ENCODE measurements around the gene CHRNB4.

DNA sequence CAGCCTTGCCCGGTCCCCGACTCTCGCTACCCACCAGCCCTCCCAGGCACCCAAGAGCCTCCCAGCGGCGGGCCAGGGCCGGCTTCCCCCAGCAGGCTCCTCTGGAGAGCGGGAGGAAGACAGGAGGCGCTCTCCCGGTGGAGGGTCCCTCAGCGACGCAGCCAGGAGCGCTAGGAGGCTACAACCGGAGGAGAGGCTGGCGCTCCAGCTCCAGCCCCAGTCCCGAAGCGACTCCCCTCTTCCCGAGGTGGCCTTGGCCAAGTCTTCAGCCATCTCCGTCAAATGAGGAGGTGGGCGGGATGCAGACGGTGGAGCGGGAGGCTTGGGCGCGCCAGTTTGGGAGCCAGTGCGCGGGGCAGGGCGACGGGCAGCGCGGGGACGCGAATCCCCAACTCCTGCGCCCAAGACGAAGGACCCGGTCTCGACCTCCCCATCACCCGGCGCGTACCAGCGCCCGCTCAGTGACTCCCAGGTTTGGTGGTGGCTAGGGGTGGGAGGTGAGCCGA is 20.9 kb downstream of the CHRNB4 start:
- TF ChIP-seq, protein P1, sequence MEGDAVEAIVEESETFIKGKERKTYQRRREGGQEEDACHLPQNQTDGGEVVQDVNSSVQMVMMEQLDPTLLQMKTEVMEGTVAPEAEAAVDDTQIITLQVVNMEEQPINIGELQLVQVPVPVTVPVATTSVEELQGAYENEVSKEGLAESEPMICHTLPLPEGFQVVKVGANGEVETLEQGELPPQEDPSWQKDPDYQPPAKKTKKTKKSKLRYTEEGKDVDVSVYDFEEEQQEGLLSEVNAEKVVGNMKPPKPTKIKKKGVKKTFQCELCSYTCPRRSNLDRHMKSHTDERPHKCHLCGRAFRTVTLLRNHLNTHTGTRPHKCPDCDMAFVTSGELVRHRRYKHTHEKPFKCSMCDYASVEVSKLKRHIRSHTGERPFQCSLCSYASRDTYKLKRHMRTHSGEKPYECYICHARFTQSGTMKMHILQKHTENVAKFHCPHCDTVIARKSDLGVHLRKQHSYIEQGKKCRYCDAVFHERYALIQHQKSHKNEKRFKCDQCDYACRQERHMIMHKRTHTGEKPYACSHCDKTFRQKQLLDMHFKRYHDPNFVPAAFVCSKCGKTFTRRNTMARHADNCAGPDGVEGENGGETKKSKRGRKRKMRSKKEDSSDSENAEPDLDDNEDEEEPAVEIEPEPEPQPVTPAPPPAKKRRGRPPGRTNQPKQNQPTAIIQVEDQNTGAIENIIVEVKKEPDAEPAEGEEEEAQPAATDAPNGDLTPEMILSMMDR (IDR thresholded peaks at IDR 0.05; ENCODE audit: low read depth, low read length, missing input control) = no peak
- TF ChIP-seq ATF3 (IDR thresholded peaks at IDR 0.05) = no peak
- TF ChIP-seq GABPA (IDR thresholded peaks at IDR 0.05 in 1 of 2, conservative IDR thresholded peaks at IDR 0.05 in 1 of 2) = no peak
- no peak for TF ChIP-seq REST (IDR thresholded peaks at IDR 0.05)
- no peak for TF ChIP-seq TAF1 (conservative IDR thresholded peaks at IDR 0.05)
- TF ChIP-seq EGR1 (IDR thresholded peaks at IDR 0.05; ENCODE audit: low read depth in 2 of 2) = no peak
- TF ChIP-seq SP1 (IDR thresholded peaks at IDR 0.05) = no peak
- TF ChIP-seq MAX (IDR thresholded peaks at IDR 0.05) = no peak
- no peak for TF ChIP-seq JUND (IDR thresholded peaks at IDR 0.05)
- no peak for TF ChIP-seq RAD21 (IDR thresholded peaks at IDR 0.05)
- TF ChIP-seq, protein P2, sequence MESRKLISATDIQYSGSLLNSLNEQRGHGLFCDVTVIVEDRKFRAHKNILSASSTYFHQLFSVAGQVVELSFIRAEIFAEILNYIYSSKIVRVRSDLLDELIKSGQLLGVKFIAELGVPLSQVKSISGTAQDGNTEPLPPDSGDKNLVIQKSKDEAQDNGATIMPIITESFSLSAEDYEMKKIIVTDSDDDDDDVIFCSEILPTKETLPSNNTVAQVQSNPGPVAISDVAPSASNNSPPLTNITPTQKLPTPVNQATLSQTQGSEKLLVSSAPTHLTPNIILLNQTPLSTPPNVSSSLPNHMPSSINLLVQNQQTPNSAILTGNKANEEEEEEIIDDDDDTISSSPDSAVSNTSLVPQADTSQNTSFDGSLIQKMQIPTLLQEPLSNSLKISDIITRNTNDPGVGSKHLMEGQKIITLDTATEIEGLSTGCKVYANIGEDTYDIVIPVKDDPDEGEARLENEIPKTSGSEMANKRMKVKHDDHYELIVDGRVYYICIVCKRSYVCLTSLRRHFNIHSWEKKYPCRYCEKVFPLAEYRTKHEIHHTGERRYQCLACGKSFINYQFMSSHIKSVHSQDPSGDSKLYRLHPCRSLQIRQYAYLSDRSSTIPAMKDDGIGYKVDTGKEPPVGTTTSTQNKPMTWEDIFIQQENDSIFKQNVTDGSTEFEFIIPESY (IDR thresholded peaks at IDR 0.05) = no peak
- TF ChIP-seq YY1 (IDR thresholded peaks at IDR 0.05) = no peak
